Measurements from ENCODE around the gene WFS1.

The WFS1 gene

DNA sequence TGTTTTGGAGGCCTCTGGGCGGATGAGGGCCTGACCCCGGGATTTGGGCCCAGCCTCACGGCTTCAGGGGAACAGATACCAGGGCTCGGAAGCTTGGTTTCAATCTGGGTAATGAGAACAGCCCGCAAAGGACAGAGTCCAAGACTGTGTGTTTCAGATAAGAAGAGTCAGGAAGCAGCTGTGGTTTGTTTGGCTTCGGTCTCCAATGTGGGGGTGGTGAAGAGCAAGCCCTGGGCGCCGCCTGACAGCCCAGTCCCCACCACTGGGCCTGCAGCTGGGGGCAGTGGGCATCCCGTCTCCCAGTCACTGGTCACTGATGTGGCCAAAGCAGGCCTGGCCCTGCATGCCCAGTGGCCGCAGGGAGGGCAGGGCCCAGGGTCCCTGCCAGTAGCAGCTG, 9.1 kb downstream of the WFS1 start:
- no peak overlapping the region for H3K9ac ChIP-seq (ENCODE audit: low read depth, low read length, poor library complexity, severe bottlenecking)
- peaks cover 27% of the 10 kb centered on the region for H3K4me1 ChIP-seq (ENCODE audit: insufficient read depth, low read length, poor library complexity, severe bottlenecking)
- TF ChIP-seq EZH2phosphoT487 (IDR thresholded peaks at IDR 0.05; ENCODE audit: borderline replicate concordance): peak; percentile 86
- TF ChIP-seq, protein P1, sequence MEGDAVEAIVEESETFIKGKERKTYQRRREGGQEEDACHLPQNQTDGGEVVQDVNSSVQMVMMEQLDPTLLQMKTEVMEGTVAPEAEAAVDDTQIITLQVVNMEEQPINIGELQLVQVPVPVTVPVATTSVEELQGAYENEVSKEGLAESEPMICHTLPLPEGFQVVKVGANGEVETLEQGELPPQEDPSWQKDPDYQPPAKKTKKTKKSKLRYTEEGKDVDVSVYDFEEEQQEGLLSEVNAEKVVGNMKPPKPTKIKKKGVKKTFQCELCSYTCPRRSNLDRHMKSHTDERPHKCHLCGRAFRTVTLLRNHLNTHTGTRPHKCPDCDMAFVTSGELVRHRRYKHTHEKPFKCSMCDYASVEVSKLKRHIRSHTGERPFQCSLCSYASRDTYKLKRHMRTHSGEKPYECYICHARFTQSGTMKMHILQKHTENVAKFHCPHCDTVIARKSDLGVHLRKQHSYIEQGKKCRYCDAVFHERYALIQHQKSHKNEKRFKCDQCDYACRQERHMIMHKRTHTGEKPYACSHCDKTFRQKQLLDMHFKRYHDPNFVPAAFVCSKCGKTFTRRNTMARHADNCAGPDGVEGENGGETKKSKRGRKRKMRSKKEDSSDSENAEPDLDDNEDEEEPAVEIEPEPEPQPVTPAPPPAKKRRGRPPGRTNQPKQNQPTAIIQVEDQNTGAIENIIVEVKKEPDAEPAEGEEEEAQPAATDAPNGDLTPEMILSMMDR (conservative IDR thresholded peaks at IDR 0.05; ENCODE audit: low read length): no peak
- no peak overlapping the region for H2AFZ ChIP-seq (ENCODE audit: low read length)
- no peaks in the 10 kb centered on the region for H3K27me3 ChIP-seq (ENCODE audit: insufficient read depth, low read length, poor library complexity, severe bottlenecking)
- peaks cover 14% of the 10 kb centered on the region for H4K20me1 ChIP-seq (ENCODE audit: insufficient read depth, low read length, poor library complexity, severe bottlenecking)
- H3F3A ChIP-seq (ENCODE audit: low read depth): no peaks in the 10 kb centered on the region
- H3K36me3 ChIP-seq (ENCODE audit: insufficient read depth, low read length): no peaks in the 10 kb centered on the region
- H3K4me2 ChIP-seq (ENCODE audit: low read depth, low read length, poor library complexity, severe bottlenecking): peak overlapping the region; percentile 74
- no peaks in the 10 kb centered on the region for H3K9me3 ChIP-seq (ENCODE audit: insufficient read depth, low read depth, low read length)
- no peaks in the 10 kb centered on the region for H3K79me2 ChIP-seq (ENCODE audit: insufficient read depth, low read length)
- H3K4me3 ChIP-seq (ENCODE audit: low read length, poor library complexity, severe bottlenecking): peak overlapping the region; percentile 49
- H3K9me2 ChIP-seq (replicated peaks; ENCODE audit: low read depth, low read length): no peaks in the 10 kb centered on the region

DNA sequence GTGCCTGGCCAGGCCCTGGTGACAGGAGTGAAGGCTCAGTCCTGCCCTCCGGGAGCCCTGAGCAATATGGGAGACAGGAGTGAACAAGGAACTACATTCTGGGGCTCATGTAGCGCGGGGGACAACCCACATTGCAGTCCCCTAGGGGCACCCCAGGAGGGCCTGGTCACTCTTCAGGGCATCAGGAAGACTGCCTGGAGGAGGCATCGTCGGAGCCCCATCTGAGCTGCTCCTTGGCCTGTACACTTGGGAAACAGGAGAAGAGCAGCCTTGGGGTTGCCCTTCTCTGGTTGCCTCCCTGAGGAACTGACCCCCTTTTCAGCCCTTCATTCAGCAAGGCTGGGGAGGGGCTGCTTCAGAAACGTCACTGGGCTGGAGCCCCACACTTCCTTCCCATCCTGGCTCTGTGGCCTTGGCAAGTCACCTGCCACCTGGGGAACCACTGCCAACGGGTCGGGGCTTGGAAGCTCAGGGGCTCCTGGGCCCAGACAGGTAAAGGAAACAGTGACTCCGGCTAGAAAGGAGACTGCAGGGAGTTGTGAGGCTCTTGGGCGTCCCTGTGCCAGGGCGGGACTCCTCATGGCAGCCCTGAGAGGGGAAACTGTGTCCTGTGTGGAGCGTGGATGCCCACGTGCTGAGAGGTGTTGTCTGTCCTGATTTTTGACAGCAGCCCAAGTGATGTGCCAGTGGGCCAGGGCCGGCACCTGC, 10.1 kb downstream of the WFS1 start:
- Histone ChIP-seq H3K36me3 (ENCODE audit: insufficient read depth, low read length) (no peaks in the 10 kb centered on the region), H3K79me2 (ENCODE audit: insufficient read depth, low read length) (no peaks in the 10 kb centered on the region), H3F3A (ENCODE audit: low read depth) (no peaks in the 10 kb centered on the region), H3K4me2 (ENCODE audit: low read depth, low read length, poor library complexity, severe bottlenecking) (peak overlapping the region; percentile 58), H4K20me1 (ENCODE audit: insufficient read depth, low read length, poor library complexity, severe bottlenecking) (peaks cover 14% of the 10 kb centered on the region), H3K27me3 (ENCODE audit: insufficient read depth, low read length, poor library complexity, severe bottlenecking) (no peaks in the 10 kb centered on the region), H3K9ac (ENCODE audit: low read depth, low read length, poor library complexity, severe bottlenecking) (no peak overlapping the region), H3K9me2 (replicated peaks; ENCODE audit: low read depth, low read length) (no peaks in the 10 kb centered on the region), H2AFZ (ENCODE audit: low read length) (no peak overlapping the region), H3K4me1 (ENCODE audit: insufficient read depth, low read length, poor library complexity, severe bottlenecking) (peaks cover 27% of the 10 kb centered on the region), H3K4me3 (ENCODE audit: low read length, poor library complexity, severe bottlenecking) (peak overlapping the region; percentile 44), H3K9me3 (ENCODE audit: insufficient read depth, low read depth, low read length) (no peaks in the 10 kb centered on the region)
- TF ChIP-seq, protein P1 (conservative IDR thresholded peaks at IDR 0.05; ENCODE audit: low read length): no peak
- no peak for TF ChIP-seq EZH2phosphoT487 (IDR thresholded peaks at IDR 0.05; ENCODE audit: borderline replicate concordance)

DNA sequence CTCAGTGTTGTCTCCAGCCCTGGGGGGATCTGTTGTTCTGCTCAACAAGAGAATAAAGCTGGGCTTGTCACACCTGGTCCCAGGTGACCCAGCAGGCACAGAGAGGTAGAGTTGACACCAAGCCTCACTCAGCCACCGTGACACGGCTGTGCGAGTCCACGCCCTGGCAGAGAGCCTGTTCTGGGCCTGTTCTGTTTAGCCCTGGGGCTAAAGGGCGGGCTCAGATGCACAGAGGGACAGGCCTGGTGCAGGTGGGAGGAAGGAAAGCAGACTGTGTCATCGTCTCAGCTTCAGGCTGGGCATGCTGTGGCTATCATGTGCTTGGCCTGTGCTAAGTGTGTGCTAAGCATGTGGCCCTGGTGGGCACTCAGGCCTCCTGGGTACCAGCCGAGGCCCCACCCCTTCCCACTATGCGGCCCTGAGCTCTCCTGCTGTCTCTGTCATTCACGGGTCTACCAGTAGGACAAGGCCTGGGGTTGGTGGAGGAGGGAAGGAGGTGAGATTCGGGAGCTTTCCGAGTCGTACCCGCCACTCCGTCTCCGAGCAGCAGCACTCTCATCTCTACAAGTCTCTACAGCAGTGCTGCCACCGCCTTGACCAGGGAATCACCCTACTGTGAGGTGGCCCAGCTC, 10.8 kb downstream of the WFS1 start:
- Histone ChIP-seq H3K36me3 (ENCODE audit: insufficient read depth, low read length) (no peaks in the 10 kb centered on the region), H3K4me1 (ENCODE audit: insufficient read depth, low read length, poor library complexity, severe bottlenecking) (peaks cover 27% of the 10 kb centered on the region), H3F3A (ENCODE audit: low read depth) (no peaks in the 10 kb centered on the region), H3K27me3 (ENCODE audit: insufficient read depth, low read length, poor library complexity, severe bottlenecking) (no peaks in the 10 kb centered on the region), H4K20me1 (ENCODE audit: insufficient read depth, low read length, poor library complexity, severe bottlenecking) (peaks cover 14% of the 10 kb centered on the region), H3K4me2 (ENCODE audit: low read depth, low read length, poor library complexity, severe bottlenecking) (no peak overlapping the region), H3K79me2 (ENCODE audit: insufficient read depth, low read length) (no peaks in the 10 kb centered on the region), H3K9me3 (ENCODE audit: insufficient read depth, low read depth, low read length) (no peaks in the 10 kb centered on the region), H3K9ac (ENCODE audit: low read depth, low read length, poor library complexity, severe bottlenecking) (no peak overlapping the region), H3K9me2 (replicated peaks; ENCODE audit: low read depth, low read length) (no peaks in the 10 kb centered on the region), H2AFZ (ENCODE audit: low read length) (no peak overlapping the region), H3K4me3 (ENCODE audit: low read length, poor library complexity, severe bottlenecking) (no peak overlapping the region)
- TF ChIP-seq EZH2phosphoT487 (IDR thresholded peaks at IDR 0.05; ENCODE audit: borderline replicate concordance): no peak
- TF ChIP-seq, protein P1 (conservative IDR thresholded peaks at IDR 0.05; ENCODE audit: low read length): no peak

All from Loucy (cell line).